C4-2B (cell line): ENCODE data around the gene WTAP.

Source experiments
- H3K27ac ChIP-seq: fragments of 450-650 bp; 2 replicates; pipeline ENCODE4 v1.5.1; 2017
- CTCF ChIP-seq: fragments of 450-650 bp; conservative IDR thresholded peaks from 2 replicates; pipeline ENCODE4 v1.5.1; 2017; ENCODE audit warnings: mild to moderate bottlenecking
- ZFX ChIP-seq: fragments of 450-650 bp; IDR thresholded peaks from 2 replicates; pipeline ENCODE4 v1.6.1; 2017

The WTAP gene

GRCh38 chr6:159726918-159727716, at the start of gene WTAP:
Gene WTAP (plus strand): TSS chr6:159727506. CDS start chr6:159736266, 8,760 bp downstream.
- peak within 1 kb of the TSS; percentile 94 for H3K27ac ChIP-seq
- TF ChIP-seq CTCF, result no peak
- no peak for TF ChIP-seq ZFX

- no peak overlapping the region for H3K27ac ChIP-seq
- TF ChIP-seq ZFX, result no peak
- no peak for TF ChIP-seq CTCF
Observed at GRCh38 chr6:159677506-159678165, 49.7 kb upstream of the WTAP start.

GRCh38 chr6:159678574-159678973, 48.7 kb upstream of the WTAP start:
- no peak overlapping the region for H3K27ac ChIP-seq
- TF ChIP-seq CTCF, result no peak
- TF ChIP-seq ZFX, result no peak

GRCh38 chr6:159679091-159680077, 47.9 kb upstream of the WTAP start:
- no peak overlapping the region for H3K27ac ChIP-seq
- no peak for TF ChIP-seq CTCF
- TF ChIP-seq ZFX, result no peak

- TF ChIP-seq CTCF (no peak), ZFX (no peak)
- H3K27ac ChIP-seq, result no peak overlapping the region
Observed at GRCh38 chr6:159680104-159680503, 47.2 kb upstream of the WTAP start.

- H3K27ac ChIP-seq, result no peak overlapping the region
- TF ChIP-seq CTCF (no peak), ZFX (no peak)
Observed at GRCh38 chr6:159681191-159681880, 46.0 kb upstream of the WTAP start.
